Gastroesophageal sphincter (tissue), 2 donors: ENCODE data around the gene C12orf42.

ENCODE experiments used
- EP300 ChIP-seq: sonication (generic); formaldehyde crosslinking; IDR thresholded peaks from one replicate; pipeline ENCODE4 v1.6.1; 2017; ENCODE audit warnings: antibody characterized with exemption, mild to moderate bottlenecking
- POLR2AphosphoS5 ChIP-seq: sonication (generic); formaldehyde crosslinking; IDR thresholded peaks from one replicate; pipeline ENCODE4 v1.6.1; 2017; ENCODE audit warnings: antibody characterized with exemption

DNA sequence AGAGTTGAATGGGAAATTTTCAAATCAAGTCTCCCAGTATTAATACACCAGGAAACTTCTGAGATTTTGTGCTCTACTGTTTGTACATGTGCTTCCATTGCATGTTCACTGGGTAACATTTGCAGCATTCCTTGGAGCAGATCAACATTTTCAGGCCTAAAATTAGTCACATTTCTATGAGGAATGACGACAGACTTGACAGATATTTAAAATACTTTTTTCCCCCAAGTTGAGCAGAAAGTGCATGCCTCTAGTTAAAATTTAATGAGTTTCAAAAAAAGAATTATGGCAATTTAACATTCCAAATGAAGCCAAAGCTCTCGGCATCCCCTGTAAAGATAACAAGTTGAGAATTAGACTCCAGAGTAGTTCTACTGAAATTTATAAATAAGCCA lies 72.3 kb downstream of the C12orf42 start:
- TF ChIP-seq EP300, result no peak
- no peak for TF ChIP-seq POLR2AphosphoS5
